Gastroesophageal sphincter (tissue), 3 donors: ENCODE results near the gene ECE2.

ENCODE experiments used
- POLR2A ChIP-seq, 2 donors: fragments of 450-650 bp; IDR thresholded peaks; one replicate each; pipeline ENCODE4 v1.6.1; 2017; ENCODE audit warnings: antibody characterized with exemption in 2 of 2, mild to moderate bottlenecking in 2 of 2, moderate library complexity in 1 of 2
- POLR2AphosphoS5 ChIP-seq: sonication (generic); formaldehyde crosslinking; IDR thresholded peaks from one replicate; pipeline ENCODE4 v1.6.1; 2017; ENCODE audit warnings: antibody characterized with exemption
- TF ChIP-seq, protein P1 (sequence below), 4 experiments: fragments of 200-600 bp in 2 of 4; fragments of 450-650 bp in 2 of 4; sonication (generic) in 1 of 4; IDR thresholded peaks; one replicate each; pipeline ENCODE4 v1.5.1; 2017 to 2019; ENCODE audit warnings: antibody characterized with exemption in 4 of 4, mild to moderate bottlenecking in 2 of 4, moderate library complexity in 2 of 4

DNA sequence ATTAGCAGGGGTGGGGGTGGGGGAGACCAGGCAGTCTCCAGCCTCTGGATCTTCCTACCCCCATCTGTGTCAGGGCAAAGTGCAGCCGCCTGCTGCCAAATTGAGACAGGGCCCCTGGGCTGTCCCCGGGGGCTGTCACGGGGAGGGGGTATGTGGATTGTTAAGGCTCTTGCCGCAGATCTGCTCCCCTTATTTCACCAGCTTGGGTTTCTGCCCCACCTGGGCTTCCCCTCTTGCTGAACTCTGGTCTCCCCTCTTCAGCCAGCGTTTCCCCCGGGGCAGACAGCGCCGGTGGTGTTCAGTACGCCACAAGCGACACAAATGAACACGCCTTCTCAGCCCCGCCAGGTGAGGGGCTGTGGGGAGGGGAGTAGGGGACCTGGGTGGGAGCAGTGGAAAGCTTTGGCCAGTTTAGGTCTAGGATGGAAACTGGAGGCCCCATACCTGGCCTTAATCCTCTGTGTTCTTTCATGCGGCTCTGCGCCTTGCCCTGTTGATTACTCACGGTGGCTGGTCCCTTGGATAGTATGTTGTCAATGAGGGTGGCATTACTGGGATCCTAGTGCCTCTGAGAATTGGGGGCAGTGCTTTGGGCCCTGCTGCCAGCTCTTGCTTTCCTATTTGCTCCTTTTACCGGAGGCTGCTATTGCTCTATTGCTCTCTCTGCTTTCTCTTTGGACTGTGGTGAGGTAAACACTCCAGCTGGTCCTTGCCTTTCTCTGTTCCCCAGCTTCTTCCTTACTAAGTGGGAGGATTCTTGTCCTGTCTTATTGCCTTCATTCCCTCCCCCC, 40.2 kb downstream of the ECE2 start:
- TF ChIP-seq, protein P1, sequence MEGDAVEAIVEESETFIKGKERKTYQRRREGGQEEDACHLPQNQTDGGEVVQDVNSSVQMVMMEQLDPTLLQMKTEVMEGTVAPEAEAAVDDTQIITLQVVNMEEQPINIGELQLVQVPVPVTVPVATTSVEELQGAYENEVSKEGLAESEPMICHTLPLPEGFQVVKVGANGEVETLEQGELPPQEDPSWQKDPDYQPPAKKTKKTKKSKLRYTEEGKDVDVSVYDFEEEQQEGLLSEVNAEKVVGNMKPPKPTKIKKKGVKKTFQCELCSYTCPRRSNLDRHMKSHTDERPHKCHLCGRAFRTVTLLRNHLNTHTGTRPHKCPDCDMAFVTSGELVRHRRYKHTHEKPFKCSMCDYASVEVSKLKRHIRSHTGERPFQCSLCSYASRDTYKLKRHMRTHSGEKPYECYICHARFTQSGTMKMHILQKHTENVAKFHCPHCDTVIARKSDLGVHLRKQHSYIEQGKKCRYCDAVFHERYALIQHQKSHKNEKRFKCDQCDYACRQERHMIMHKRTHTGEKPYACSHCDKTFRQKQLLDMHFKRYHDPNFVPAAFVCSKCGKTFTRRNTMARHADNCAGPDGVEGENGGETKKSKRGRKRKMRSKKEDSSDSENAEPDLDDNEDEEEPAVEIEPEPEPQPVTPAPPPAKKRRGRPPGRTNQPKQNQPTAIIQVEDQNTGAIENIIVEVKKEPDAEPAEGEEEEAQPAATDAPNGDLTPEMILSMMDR (IDR thresholded peaks at IDR 0.05): no peak
- no peak for TF ChIP-seq POLR2A (IDR thresholded peaks at IDR 0.05)
- TF ChIP-seq POLR2AphosphoS5: no peak
